Ascending aorta (tissue), 2 donors: ENCODE data around the gene CD209. TPM values are rescaled to one million over a fixed set of nuclear protein-coding genes. Genes with fewer than 3 reads are reported as not detected.

ENCODE experiments used
- DNase-seq, 2 donors: peaks; one replicate each; pipeline ENCODE4 v3.0.0-alpha.2; 2019; ENCODE audit warnings: low spot score in 2 of 2
- H3K27ac ChIP-seq, 2 donors: fragments of 200-600 bp; sonication (generic); one replicate each; pipeline ENCODE4 v1.5.1; 2016 to 2017; ENCODE audit warnings: mild to moderate bottlenecking in 1 of 2
- H3K27me3 ChIP-seq: fragments of 200-600 bp; sonication (generic); one replicate; pipeline ENCODE4 v1.5.1; 2017
- H3K36me3 ChIP-seq, 2 donors: fragments of 200-600 bp; sonication (generic); one replicate each; pipeline ENCODE4 v1.5.1; 2016
- H3K4me1 ChIP-seq, 2 donors: fragments of 200-600 bp; sonication (generic); one replicate each; pipeline ENCODE4 v1.5.1; 2016 to 2017; ENCODE audit warnings: mild to moderate bottlenecking in 1 of 2
- H3K4me3 ChIP-seq, 2 donors: fragments of 200-600 bp; sonication (generic); one replicate each; pipeline ENCODE4 v1.5.1; 2016 to 2017; ENCODE audit warnings: mild to moderate bottlenecking in 1 of 2
- H3K9me3 ChIP-seq, 2 donors: fragments of 200-600 bp; sonication (generic); one replicate each; pipeline ENCODE4 v1.5.1; 2016
- CTCF ChIP-seq, 3 experiments: fragments of 200-600 bp in 2 of 3; fragments of 450-650 bp in 1 of 3; sonication (generic) in 2 of 3; IDR thresholded peaks; one replicate each; pipeline ENCODE4 v1.5.1; 2016 to 2019; ENCODE audit warnings: antibody characterized with exemption in 3 of 3, mild to moderate bottlenecking in 1 of 3, moderate library complexity in 1 of 3
- intact Hi-C: fragments of 100-400 bp; cut with DNase I; formaldehyde crosslinking; loops from one replicate; pipeline ENCODE4 v1.15.1; 2023
- total RNA-seq: library from RNA; depleted of rRNA; stranded (reverse); fragments of >200 nt; gene quantifications from one replicate; pipeline ENCODE4 v1.1.0, GENCODE V29; 2016

Gene CD209
- total RNA-seq, 1 donor from 2014 or later = 12.6 TPM

GRCh38 chr19:7731218-7731595 is 16.1 kb downstream of the CD209 start:
- H3K4me1 ChIP-seq = no peaks in the 10 kb centered on the region
- H3K9me3 ChIP-seq = no peaks in the 10 kb centered on the region
- no peaks in the 10 kb centered on the region for H3K27me3 ChIP-seq
- no peak overlapping the region for H3K27ac ChIP-seq
- no peaks in the 10 kb centered on the region for H3K36me3 ChIP-seq
- intact Hi-C loops = no loop called here
- H3K4me3 ChIP-seq = no peak overlapping the region
- DNase-seq = no peak
- TF ChIP-seq CTCF (IDR thresholded peaks at IDR 0.05) = no peak

- Histone ChIP-seq H3K4me1 (no peaks in the 10 kb centered on the region), H3K4me3 (peak overlapping the region in 1 of 2 donors; percentile 4), H3K9me3 (no peaks in the 10 kb centered on the region), H3K27ac (no peak overlapping the region), H3K36me3 (no peaks in the 10 kb centered on the region), H3K27me3 (no peaks in the 10 kb centered on the region)
- no peak for DNase-seq
- TF ChIP-seq CTCF (IDR thresholded peaks at IDR 0.05) = no peak
- intact Hi-C loops = no loop called here
Measured at GRCh38 chr19:7730286-7731217, 16.8 kb downstream of the CD209 start.

GRCh38 chr19:7729831-7730285 is 17.5 kb downstream of the CD209 start:
- H3K4me1 ChIP-seq = no peaks in the 10 kb centered on the region
- intact Hi-C loops = no loop called here
- H3K9me3 ChIP-seq = no peaks in the 10 kb centered on the region
- no peaks in the 10 kb centered on the region for H3K27me3 ChIP-seq
- H3K4me3 ChIP-seq = peak overlapping the region in 1 of 2 donors; percentile 4
- TF ChIP-seq CTCF (IDR thresholded peaks at IDR 0.05) = no peak
- no peak for DNase-seq
- no peaks in the 10 kb centered on the region for H3K36me3 ChIP-seq
- H3K27ac ChIP-seq = no peak overlapping the region

GRCh38 chr19:7729211-7729610 is 18.1 kb downstream of the CD209 start:
- Histone ChIP-seq H3K9me3 (no peaks in the 10 kb centered on the region), H3K27ac (no peak overlapping the region), H3K27me3 (no peaks in the 10 kb centered on the region), H3K4me3 (no peak overlapping the region), H3K4me1 (no peaks in the 10 kb centered on the region), H3K36me3 (no peaks in the 10 kb centered on the region)
- intact Hi-C loops = no loop called here
- TF ChIP-seq CTCF (IDR thresholded peaks at IDR 0.05) = no peak
- no peak for DNase-seq

- Histone ChIP-seq H3K36me3 (no peaks in the 10 kb centered on the region), H3K4me1 (no peaks in the 10 kb centered on the region), H3K9me3 (no peaks in the 10 kb centered on the region), H3K27me3 (no peaks in the 10 kb centered on the region), H3K27ac (no peak overlapping the region), H3K4me3 (no peak overlapping the region)
- intact Hi-C loops = no loop called here
- no peak for DNase-seq
- TF ChIP-seq CTCF (IDR thresholded peaks at IDR 0.05) = no peak
Measured at GRCh38 chr19:7725791-7726190, 21.5 kb downstream of the CD209 start.
